Right atrium auricular region (tissue), 2 donors: ENCODE results near the gene RPL5. TPM values are rescaled to one million over a fixed set of nuclear protein-coding genes. Genes with fewer than 3 reads are reported as not detected.

Experiments used
- DNase-seq: peaks from one replicate; pipeline ENCODE4 v3.0.0-alpha.2; 2019; ENCODE audit warnings: low spot score
- H3K27ac ChIP-seq, 2 donors: fragments of 200-600 bp; sonication (generic); 1 replicate in 1 of 2; 2 replicates in 1 of 2; pipeline ENCODE4 v1.5.1; 2016 to 2019
- H3K27me3 ChIP-seq, 2 donors: fragments of 200-600 bp; sonication (generic); one replicate each; pipeline versions ENCODE4 v1.5.1 to v1.6.0; 2017 to 2019
- H3K36me3 ChIP-seq: fragments of 200-600 bp; sonication (generic); one replicate; pipeline ENCODE4 v1.5.1; 2016
- H3K4me1 ChIP-seq, 2 donors: fragments of 200-600 bp; sonication (generic); one replicate each; pipeline versions ENCODE4 v1.5.1 to v1.6.0; 2017 to 2019
- H3K4me3 ChIP-seq, 2 donors: fragments of 200-600 bp; sonication (generic); 1 replicate in 1 of 2; 2 replicates in 1 of 2; pipeline ENCODE4 v1.5.1; 2017 to 2019; ENCODE audit warnings: mild to moderate bottlenecking in 1 of 2, moderate library complexity in 1 of 2
- H3K9me3 ChIP-seq, 2 donors: fragments of 200-600 bp; sonication (generic); one replicate each; pipeline ENCODE4 v1.5.1; 2019
- CTCF ChIP-seq, 2 donors: fragments of 200-600 bp; sonication (generic); IDR thresholded peaks; one replicate each; pipeline ENCODE4 v1.5.1; 2019; ENCODE audit warnings: antibody characterized with exemption in 2 of 2
- total RNA-seq, 2 donors: library from RNA; depleted of rRNA; stranded (reverse); fragments of >200 nt; gene quantifications; one replicate each; pipeline ENCODE4 v1.1.0, GENCODE V29; 2016

RPL5 gene
- total RNA-seq, 2 donors from 2014 or later, result 675 to 1,127 TPM

DNA sequence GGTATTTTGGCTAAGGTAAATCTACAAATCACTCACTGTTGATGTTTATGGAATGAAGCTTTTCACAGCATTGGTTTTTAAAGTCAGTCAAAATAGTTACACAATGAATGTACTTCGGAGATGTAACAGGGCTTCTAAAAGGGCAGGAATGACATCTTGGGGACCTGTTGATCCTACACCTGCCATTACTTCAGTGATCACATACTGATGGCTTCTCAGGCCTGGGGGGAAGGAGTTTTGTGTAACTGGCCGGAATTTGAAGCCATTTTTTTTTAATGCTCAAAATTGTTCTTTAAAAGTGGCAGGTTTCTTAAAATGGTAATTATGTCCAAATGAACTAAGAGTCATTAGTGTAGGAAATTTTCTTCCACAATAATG is 11.2 kb downstream of the RPL5 start:
- H3K9me3 ChIP-seq, result no peaks in the 10 kb centered on the region
- H3K4me3 ChIP-seq, result no peak overlapping the region
- H3K36me3 ChIP-seq, result peaks cover 63% of the 10 kb centered on the region
- no peak for DNase-seq
- H3K4me1 ChIP-seq, result peaks cover 0 to 13% of the 10 kb centered on the region in 2 donors
- no peaks in the 10 kb centered on the region for H3K27me3 ChIP-seq
- TF ChIP-seq CTCF (IDR thresholded peaks at IDR 0.05), result no peak
- no peak overlapping the region for H3K27ac ChIP-seq

DNA sequence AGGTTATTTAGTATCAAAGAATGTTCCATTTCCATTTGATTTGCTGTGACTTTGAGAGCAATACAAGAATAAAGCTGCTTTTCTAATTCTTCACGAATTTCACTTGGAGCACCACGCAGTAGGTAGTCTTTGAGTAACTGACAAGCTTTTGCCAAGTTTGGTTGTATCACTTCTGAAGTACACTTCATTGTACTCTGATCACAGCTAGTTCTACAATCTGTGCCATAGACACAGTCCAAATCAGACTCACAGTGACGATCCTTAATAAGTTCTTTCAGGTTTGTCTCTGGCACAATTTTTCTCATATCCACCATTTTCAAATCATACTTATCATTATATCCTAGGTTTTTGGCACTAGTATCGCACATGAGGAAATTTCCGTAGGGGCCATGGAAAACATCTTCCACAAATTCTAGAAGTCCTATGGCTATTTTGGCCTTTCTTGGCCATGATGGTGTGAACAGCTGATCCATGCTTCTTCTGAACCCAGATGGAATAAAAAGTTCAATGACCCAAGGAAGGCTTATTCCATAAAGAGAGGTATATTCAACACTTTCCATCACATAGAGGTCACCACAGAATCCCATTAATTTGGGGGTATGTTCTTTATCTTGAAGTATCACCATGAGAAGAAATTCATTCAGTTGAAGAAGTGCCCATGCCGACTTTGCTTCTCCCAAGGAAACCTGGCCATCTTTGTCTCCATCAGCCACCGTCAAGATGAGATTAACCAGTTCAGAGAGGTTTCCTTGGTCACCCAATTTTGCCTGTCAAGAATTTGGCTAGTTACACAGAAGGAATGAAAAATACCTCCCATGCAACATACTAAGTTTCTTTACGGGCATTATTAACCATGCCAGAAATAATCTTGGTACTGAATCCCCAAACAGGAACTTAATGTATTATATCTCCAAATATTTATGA is 11.9 kb downstream of the RPL5 start:
- no peak for TF ChIP-seq CTCF (IDR thresholded peaks at IDR 0.05)
- peaks cover 56% of the 10 kb centered on the region for H3K36me3 ChIP-seq
- no peaks in the 10 kb centered on the region for H3K27me3 ChIP-seq
- peaks cover 0 to 7% of the 10 kb centered on the region in 2 donors for H3K4me1 ChIP-seq
- DNase-seq, result no peak
- no peak overlapping the region for H3K4me3 ChIP-seq
- no peak overlapping the region for H3K27ac ChIP-seq
- H3K9me3 ChIP-seq, result no peaks in the 10 kb centered on the region

- H3K4me1 ChIP-seq, result peaks cover 0 to 1% of the 10 kb centered on the region in 2 donors
- no peak for TF ChIP-seq CTCF (IDR thresholded peaks at IDR 0.05)
- no peak overlapping the region for H3K27ac ChIP-seq
- no peaks in the 10 kb centered on the region for H3K27me3 ChIP-seq
- no peaks in the 10 kb centered on the region for H3K9me3 ChIP-seq
- no peak for DNase-seq
- no peak overlapping the region for H3K4me3 ChIP-seq
- peaks cover 51% of the 10 kb centered on the region for H3K36me3 ChIP-seq
These were observed 12.6 kb downstream of the RPL5 start for GRCh38 chr1:92844439-92844838.

GRCh38 chr1:92845908-92846307 is 14.1 kb downstream of the RPL5 start:
- peaks cover 46% of the 10 kb centered on the region for H3K36me3 ChIP-seq
- H3K9me3 ChIP-seq, result no peaks in the 10 kb centered on the region
- no peak for DNase-seq
- no peak for TF ChIP-seq CTCF (IDR thresholded peaks at IDR 0.05)
- H3K27me3 ChIP-seq, result no peaks in the 10 kb centered on the region
- no peak overlapping the region for H3K4me3 ChIP-seq
- no peak overlapping the region for H3K27ac ChIP-seq
- no peaks in the 10 kb centered on the region for H3K4me1 ChIP-seq

GRCh38 chr1:92848201-92848600 is 16.4 kb downstream of the RPL5 start:
- H3K4me3 ChIP-seq, result no peak overlapping the region
- no peak for TF ChIP-seq CTCF (IDR thresholded peaks at IDR 0.05)
- H3K27ac ChIP-seq, result no peak overlapping the region

More at GRCh38 chr1:92848201-92848600, 16.4 kb downstream of the RPL5 start:
- peaks cover 24% of the 10 kb centered on the region for H3K36me3 ChIP-seq
- H3K9me3 ChIP-seq, result no peaks in the 10 kb centered on the region
- no peaks in the 10 kb centered on the region for H3K4me1 ChIP-seq
- no peaks in the 10 kb centered on the region for H3K27me3 ChIP-seq
- DNase-seq, result no peak
